ENCODE measurements around the gene DNAJC10.

DNAJC10 gene

DNA sequence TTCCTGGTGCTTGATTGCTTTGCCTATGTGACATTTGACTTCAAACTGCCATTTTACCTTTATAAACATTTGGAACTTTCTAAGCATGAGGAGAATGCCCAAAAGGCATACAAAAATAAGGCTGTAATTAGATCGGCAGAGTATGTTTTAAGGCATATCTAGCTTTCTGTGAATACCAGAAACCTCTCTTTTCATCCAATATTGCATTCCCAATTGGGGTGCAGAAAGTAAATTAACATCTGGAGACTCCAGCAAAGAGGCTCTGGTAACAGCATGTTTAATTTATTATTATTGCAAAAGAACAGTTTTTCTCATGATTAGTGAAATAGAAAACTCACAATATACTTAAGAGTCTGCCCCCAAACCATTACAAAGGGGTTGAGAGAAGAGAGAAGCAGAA, 118.2 kb downstream of the DNAJC10 start:
- no peak for DNase-seq (ENCODE audit: low read depth, low spot score)
- no peak for TF ChIP-seq CTCF (IDR thresholded peaks at IDR 0.05; ENCODE audit: low read depth, low read length)
- no peak overlapping the region for H3K4me3 ChIP-seq (ENCODE audit: low read depth, low read length)
- in situ Hi-C loops (cut with HindIII; ENCODE audit: low sequenced_read_pairs), result no loop called here

DNA sequence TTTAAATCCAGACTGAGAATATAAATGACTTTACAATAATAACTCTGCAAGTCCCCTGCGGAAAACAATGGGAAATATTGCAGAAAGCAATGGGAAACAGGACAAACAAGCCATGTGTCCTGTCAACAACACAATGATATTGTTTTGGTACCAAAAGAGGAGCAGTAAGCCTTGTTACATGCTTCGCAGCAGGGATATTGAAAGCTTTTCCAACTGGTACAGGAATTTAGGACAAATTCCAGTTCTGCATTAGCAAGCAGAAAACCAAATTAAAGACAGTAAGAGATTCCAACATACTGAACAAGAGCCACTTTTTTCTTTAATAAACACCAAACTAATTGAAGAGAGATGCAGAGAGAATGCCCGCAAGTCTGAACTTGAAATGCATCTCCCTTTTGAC, 120.4 kb downstream of the DNAJC10 start:
- TF ChIP-seq CTCF (IDR thresholded peaks at IDR 0.05; ENCODE audit: low read depth, low read length), result no peak
- DNase-seq (ENCODE audit: low read depth, low spot score), result no peak
- in situ Hi-C loops (cut with HindIII; ENCODE audit: low sequenced_read_pairs), result no loop called here
- H3K4me3 ChIP-seq (ENCODE audit: low read depth, low read length), result no peak overlapping the region
